HG02870 (cell line): ENCODE results near the gene SCAP.

ENCODE experiments used
- ATAC-seq: cut with Tn5 transposase; IDR thresholded peaks from one replicate; pipeline ENCODE4 v1.9.1; 2021; ENCODE audit warnings: mild to moderate bottlenecking, moderate library complexity; ENCODE audit not compliant: unreplicated experiment

Gene SCAP

GRCh38 chr3:47432673-47433072 lies 43.1 kb downstream of the SCAP start:
- no peak for ATAC-seq

GRCh38 chr3:47431225-47431624 lies 44.5 kb downstream of the SCAP start:
- no peak for ATAC-seq

GRCh38 chr3:47430606-47431005 lies 45.1 kb downstream of the SCAP start:
- no peak for ATAC-seq

GRCh38 chr3:47429476-47430270 lies 46.1 kb downstream of the SCAP start:
- ATAC-seq, result no peak

GRCh38 chr3:47428662-47429061 lies 47.1 kb downstream of the SCAP start:
- ATAC-seq, result no peak

- no peak for ATAC-seq
Measured at GRCh38 chr3:47427866-47428265, 47.9 kb downstream of the SCAP start.

GRCh38 chr3:47425959-47426358 lies 49.8 kb downstream of the SCAP start:
- no peak for ATAC-seq

- no peak for ATAC-seq
Measured at GRCh38 chr3:47425383-47425778, 50.4 kb downstream of the SCAP start.

- ATAC-seq, result no peak
Measured at GRCh38 chr3:47424434-47425382, 51.0 kb downstream of the SCAP start.

- no peak for ATAC-seq
Measured at GRCh38 chr3:47423548-47424145, 52.1 kb downstream of the SCAP start.

GRCh38 chr3:47422743-47423142 lies 53.0 kb downstream of the SCAP start:
- no peak for ATAC-seq

GRCh38 chr3:47421741-47422649 lies 53.7 kb downstream of the SCAP start:
- ATAC-seq, result no peak

- peak; percentile 69 for ATAC-seq
Measured at GRCh38 chr3:47420511-47421484, 54.9 kb downstream of the SCAP start.

- no peak for ATAC-seq
Measured at GRCh38 chr3:47420044-47420430, 55.7 kb downstream of the SCAP start.

- ATAC-seq, result no peak
Measured at GRCh38 chr3:47419083-47420043, 56.4 kb downstream of the SCAP start.

- no peak for ATAC-seq
Measured at GRCh38 chr3:47418167-47419082, 57.3 kb downstream of the SCAP start.

- ATAC-seq, result no peak
Measured at GRCh38 chr3:47416041-47416440, 59.7 kb downstream of the SCAP start.
